Measurements from ENCODE around the gene TBX19. TPM values are rescaled to one million over a fixed set of nuclear protein-coding genes. Genes with fewer than 3 reads are reported as not detected.

TBX19 gene
- polyA plus RNA-seq, 1 experiment = 2.3 TPM

DNA sequence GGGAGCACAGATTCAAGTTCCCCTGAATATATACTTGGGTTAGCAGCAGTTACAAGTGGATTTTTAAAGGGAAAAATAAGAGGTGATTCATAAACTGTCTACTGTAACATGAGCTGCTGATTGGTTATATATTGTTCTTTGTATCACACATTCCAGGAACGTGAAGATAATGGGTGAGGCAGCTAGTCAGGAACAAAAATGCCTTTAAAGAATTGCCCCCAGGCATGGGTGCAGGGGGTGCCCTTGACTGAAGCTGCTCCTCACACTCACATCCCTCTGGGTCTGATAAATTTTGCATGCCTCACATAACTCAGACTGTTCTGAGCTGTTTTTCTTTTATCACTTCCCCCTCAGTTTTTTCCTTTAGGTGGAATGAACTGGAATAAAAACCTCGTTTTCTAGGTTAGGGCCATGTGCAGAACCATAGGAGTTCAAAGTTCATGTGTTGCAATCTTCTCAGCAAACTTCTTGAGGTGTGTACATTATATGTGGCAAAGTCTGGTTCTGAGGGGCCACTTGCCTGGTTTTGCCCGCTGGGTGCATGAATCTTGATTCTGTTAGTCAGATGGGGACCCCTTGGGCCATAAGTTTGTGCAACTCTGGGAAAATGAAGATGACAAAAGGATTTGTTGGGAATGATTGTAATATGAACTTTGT lies 21.1 kb downstream of the TBX19 start:
- CTCF ChIA-PET = interaction anchor here (0.5 to 1.6 kb wide), 7 partner anchors 12 to 220 kb away, joined by 3 read pairs; partner anchors contain the start of gene TBX19
- peak; percentile 82 for DNase-seq (ENCODE audit: low read depth)
- POLR2A ChIA-PET = no interaction called here

DNA sequence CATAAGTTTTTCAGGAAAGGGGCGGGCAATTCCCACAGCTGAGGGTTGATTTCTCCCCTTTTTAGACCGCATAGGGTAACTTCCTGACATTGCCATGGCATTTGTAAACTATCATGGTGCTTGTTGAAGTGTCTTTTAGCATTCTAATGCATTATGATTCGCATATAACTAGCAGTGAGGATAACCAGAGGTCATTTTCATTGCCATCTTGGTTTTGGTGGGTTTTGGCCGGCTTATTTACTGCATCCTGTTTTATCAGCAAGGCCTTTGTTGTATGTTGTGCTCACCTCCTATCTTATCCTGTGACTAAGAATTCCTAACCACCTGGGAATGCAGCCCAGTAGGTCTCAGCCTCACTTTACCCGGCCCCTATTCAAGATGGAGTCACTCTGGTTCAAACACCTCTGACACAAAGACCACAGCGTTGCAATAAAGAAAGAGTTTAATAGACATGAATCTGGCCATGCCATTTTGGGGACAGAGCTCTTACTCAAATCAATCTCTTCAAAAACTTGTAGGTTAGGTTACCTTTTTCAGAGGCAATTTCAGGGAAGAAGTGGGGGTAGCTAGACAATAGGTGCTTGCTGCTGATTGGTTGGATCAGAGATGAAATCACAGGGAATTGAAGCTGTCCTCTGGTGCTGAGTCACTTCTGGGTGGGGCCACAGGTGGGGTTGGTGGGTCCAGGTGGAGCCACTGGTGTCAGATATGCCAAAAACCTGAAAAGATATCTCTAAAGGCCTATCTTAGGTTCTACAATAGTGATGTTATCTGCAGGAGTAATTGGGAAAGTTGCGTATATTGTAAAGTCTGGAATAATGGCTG lies 23.3 kb downstream of the TBX19 start:
- POLR2A ChIA-PET = no interaction called here

More for the DNA sequence above, 21.1 kb downstream of the TBX19 start:
- peaks cover 1% of the 10 kb centered on the region; the same call in 1 of the 2 replicates for H3K36me3 ChIP-seq (ENCODE audit: control insufficient read depth, insufficient read depth, low read length)
- TF ChIP-seq, protein P1, sequence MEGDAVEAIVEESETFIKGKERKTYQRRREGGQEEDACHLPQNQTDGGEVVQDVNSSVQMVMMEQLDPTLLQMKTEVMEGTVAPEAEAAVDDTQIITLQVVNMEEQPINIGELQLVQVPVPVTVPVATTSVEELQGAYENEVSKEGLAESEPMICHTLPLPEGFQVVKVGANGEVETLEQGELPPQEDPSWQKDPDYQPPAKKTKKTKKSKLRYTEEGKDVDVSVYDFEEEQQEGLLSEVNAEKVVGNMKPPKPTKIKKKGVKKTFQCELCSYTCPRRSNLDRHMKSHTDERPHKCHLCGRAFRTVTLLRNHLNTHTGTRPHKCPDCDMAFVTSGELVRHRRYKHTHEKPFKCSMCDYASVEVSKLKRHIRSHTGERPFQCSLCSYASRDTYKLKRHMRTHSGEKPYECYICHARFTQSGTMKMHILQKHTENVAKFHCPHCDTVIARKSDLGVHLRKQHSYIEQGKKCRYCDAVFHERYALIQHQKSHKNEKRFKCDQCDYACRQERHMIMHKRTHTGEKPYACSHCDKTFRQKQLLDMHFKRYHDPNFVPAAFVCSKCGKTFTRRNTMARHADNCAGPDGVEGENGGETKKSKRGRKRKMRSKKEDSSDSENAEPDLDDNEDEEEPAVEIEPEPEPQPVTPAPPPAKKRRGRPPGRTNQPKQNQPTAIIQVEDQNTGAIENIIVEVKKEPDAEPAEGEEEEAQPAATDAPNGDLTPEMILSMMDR (IDR thresholded peaks at IDR 0.05; ENCODE audit: insufficient read depth, low read depth, low read length) = no peak
- no peaks in the 10 kb centered on the region for H3K27me3 ChIP-seq (ENCODE audit: control insufficient read depth, insufficient read depth, low read length)
- no peak overlapping the region for H3K4me3 ChIP-seq (ENCODE audit: low read depth, low read length)

DNA sequence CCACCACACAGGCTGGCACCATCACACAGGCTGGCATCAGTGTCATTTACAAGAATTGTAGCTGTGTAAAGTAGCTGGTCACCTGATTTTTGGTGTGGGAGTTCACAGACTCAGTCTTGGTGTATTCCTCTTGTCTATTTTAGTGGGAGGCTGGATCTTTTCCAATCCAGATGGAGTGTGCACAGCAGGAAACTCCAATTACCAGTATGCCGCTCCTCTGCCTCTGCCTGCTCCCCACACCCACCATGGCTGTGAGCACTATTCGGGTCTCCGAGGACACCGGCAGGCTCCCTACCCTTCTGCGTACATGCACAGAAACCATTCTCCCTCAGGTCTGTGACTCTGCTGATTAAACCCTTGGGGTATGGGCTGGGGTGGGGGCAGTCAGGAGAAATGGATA lies 24.2 kb downstream of the TBX19 start:
- 0 out of 2 replicates have a peak, but pooled peaks cover 1% of the 10 kb centered on the region for H3K36me3 ChIP-seq (ENCODE audit: control insufficient read depth, insufficient read depth, low read length)
- TF ChIP-seq, protein P1 (IDR thresholded peaks at IDR 0.05; ENCODE audit: insufficient read depth, low read depth, low read length) = no peak
- CTCF ChIA-PET = interaction anchor here (2.1 kb wide), 1 partner anchor 38 kb away, joined by 5 read pairs; no protein-coding TSS in a partner anchor
- DNase-seq (ENCODE audit: low read depth) = no peak
- H3K4me3 ChIP-seq (ENCODE audit: low read depth, low read length) = no peak overlapping the region
- POLR2A ChIA-PET = no interaction called here
- no peaks in the 10 kb centered on the region for H3K27me3 ChIP-seq (ENCODE audit: control insufficient read depth, insufficient read depth, low read length)

More for the DNA sequence above, 23.3 kb downstream of the TBX19 start:
- no peak for DNase-seq (ENCODE audit: low read depth)
- no peak overlapping the region for H3K4me3 ChIP-seq (ENCODE audit: low read depth, low read length)
- TF ChIP-seq, protein P1 (IDR thresholded peaks at IDR 0.05; ENCODE audit: insufficient read depth, low read depth, low read length) = no peak
- H3K27me3 ChIP-seq (ENCODE audit: control insufficient read depth, insufficient read depth, low read length) = no peaks in the 10 kb centered on the region
- H3K36me3 ChIP-seq (ENCODE audit: control insufficient read depth, insufficient read depth, low read length) = 0 out of 2 replicates have a peak, but pooled peaks cover 1% of the 10 kb centered on the region
- CTCF ChIA-PET = interaction anchor here (2.1 kb wide), 1 partner anchor 39 kb away, joined by 5 read pairs; no protein-coding TSS in a partner anchor

DNA sequence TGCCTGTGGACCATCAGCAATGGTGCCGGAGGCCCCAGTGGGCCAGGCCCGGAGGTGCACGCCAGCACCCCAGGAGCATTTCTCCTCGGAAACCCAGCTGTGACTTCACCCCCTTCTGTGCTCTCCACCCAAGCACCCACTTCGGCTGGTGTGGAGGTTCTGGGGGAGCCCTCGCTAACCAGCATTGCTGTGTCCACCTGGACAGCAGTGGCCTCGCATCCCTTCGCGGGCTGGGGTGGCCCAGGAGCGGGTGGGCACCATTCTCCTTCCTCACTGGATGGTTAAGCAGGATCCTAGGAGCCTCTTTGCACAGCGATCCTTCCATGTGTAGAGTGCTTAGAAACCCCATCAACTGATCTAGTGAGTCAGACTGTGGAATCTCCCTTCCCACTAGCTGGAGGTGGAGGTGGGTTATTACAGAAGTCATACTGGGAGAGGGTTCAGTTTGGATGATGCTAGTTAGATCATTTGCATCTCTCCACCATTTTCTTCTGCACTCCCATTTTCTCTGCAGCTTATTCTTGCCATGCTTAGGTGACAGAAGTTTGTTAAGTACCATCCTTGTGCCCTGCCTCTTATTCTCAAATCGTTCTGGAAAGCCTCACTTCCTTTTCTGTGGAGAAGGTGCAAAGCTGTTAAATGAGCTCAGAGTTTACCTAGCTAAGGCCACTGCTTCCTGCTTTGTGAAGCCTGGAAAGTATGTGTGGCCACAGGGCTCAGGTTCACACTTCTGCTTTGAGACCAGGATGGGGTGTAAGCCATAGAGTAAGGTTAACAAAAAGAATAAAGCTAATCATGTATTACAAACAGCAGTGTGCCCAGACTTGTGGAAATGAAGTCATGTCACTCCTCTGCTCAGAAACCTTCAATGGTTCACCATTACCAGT lies 32.3 kb downstream of the TBX19 start:
- DNase-seq (ENCODE audit: low read depth) = no peak
- Histone ChIP-seq H3K4me3 (ENCODE audit: low read depth, low read length) (no peak overlapping the region), H3K27me3 (ENCODE audit: control insufficient read depth, insufficient read depth, low read length) (no peaks in the 10 kb centered on the region), H3K36me3 (ENCODE audit: control insufficient read depth, insufficient read depth, low read length) (peaks cover 1% of the 10 kb centered on the region; the same call in 1 of the 2 replicates)
- CTCF ChIA-PET = interaction anchor here (1.0 kb wide), 1 partner anchor 9 kb away, joined by 3 read pairs; no protein-coding TSS in a partner anchor
- TF ChIP-seq, protein P1 (IDR thresholded peaks at IDR 0.05; ENCODE audit: insufficient read depth, low read depth, low read length) = no peak
- POLR2A ChIA-PET = no interaction called here

Data from BJ (cell line).